ENCODE measurements around the gene CCT2.

Gene CCT2

DNA sequence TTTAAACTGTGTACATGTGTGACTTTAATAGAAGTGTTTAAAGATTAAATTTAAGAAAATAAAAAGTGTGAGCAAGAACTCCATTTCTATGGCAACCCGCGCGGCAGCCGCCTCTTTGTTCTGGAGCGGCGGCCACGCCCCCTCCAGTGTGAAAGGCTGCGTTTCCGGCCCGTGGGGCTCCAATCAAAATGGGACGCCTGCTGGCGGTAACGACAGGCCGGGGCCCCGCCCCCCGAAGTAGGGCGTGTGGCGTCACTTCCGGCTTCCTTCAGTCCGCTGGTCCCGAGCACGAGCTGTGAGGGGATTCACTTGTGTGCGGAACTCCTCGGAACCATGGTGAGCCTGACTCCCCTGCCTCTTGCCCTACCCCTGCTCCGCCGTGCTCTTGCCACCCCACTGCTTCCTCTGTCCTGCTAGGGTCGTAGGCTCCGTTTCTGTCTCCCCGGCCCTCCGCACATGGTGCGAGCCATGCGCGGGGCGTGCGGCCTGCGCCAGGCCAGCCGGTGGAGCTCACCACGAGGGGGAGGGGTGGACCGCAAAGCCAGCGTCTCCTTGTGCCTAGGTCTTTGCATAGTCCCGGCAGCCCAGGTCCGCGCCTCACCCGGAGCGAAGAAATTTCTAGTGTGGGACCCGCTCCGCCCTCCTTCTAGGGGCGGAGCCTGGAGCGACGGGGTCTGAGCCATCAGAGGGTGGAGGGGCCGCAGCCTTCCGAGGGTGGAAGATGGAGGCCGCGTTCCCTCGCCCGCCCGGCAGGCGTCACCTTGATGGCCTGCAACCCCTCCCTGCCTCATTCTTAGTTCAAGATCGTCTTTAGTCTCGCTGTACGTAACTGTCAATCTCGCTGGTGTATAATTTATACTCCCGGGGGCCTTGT is at the start of gene CCT2:
TSS of gene CCT2 (plus strand) at position 271 of the 874 bp plus-strand sequence. CDS start at position 334, 63 bp downstream.
- peak; percentile 82 for DNase-seq

DNA sequence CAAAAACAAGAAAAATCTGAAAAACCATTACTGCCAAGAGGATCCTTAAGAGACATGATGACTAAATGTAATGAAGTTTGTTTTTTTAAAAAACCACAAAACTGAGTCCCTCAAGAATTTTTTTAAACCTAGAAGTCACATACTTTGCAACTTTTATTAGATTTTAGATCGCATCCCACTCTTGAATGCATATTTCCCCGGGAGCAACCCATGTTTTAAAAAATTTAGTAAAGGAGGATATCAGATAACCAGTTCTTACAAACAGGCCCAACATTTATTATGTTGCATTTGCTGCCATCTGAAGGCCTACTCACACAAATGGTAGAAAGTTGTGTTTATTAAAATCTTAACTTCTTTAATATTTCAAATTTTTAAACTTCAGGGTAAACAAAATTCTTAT is 44.3 kb upstream of the CCT2 start:
- no peak for DNase-seq

GRCh38 chr12:69544087-69544486 is 41.2 kb upstream of the CCT2 start:
- no peak for DNase-seq

- DNase-seq, result no peak
Observed at GRCh38 chr12:69545081-69545480, 40.2 kb upstream of the CCT2 start.

DNA sequence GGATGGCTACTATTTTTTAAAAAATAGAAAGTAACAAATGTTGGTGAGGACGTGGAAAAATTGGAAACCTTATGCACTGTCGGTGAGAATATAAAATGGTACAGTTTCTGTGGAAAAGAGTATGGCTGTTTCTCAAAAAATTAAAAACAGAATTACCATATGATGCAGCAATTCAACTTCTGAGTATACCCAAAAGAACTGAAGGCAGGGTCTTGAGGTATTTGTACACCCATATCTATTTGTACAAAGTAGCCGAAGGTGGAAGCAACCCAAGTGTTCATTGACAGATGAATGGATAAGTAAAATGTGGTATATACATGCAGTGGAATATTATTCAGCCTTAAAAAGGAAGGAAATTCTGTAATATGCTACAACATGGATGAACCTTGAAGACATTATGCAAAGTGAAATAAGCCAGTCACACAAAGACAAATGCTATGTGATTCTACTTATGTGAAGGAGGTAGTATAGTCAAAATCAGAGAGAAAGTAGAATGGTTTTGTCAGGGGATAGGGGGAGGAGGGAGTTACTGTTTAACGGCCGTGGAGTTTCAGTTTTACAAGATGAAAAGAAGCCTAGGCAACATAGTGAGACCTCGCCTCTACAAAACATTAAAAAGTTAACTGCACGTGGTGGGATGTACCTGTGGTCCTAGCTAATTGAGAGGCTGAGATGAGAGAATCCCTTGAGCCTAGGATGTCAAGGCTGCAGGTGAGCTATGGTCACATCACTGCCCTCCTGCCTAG is 38.4 kb upstream of the CCT2 start:
- DNase-seq, result no peak

DNA sequence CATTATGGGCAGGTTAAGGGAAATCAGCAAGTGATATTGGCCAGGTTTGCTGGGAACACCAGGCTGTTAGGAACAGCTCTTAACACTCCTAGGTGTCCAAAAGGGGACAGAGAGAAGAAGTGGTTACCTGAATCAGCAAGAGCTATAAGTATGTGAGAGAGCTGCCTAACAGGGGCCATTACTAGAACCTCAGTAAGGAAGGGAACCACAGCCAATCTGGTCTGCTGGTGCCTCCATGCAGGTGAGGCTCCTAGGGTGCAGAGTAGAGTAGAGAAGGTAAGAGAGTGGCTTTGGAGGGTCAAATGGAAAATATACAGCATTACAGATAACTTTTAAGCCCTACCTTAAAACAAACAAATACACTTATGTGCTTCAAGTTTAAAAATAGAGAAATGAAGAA is 36.6 kb upstream of the CCT2 start:
- no peak for DNase-seq

DNA sequence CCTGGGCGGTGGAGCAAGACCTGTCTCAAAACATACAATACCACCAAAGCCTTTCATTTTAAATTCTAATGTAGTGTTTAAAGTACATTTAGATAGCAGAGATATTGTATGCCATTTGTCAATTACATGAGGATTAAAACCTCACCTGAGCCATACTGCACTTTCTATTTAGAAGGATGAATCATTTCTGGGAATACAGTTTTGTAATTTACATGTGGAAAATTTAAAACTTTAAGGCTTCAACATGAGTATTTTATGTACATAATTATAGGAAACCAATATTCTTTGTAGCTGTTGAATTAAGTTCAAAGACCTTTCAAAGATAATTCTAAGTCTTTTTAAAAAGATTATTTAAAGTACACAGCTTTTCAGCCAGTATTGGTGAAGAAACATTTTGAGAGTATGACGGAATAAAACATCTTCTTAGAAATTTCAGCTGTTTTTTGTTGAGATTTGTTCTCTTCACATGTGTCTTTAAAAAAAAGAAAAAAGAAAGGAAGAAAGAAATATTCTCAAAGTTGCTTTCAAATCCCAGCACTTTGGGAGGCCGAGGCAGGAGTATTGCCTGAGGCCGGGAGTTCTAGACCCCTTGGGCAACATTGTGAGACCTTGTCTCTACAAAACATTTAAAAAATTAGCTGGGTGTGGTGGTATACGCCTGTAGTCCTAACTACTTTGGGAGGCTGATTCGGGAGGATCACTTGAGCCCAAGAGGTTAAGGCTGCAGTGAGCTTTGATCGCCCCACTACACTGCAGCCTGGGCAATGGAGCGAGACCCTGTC is 34.5 kb upstream of the CCT2 start:
- no peak for DNase-seq

GRCh38 chr12:69553628-69554248 is 31.5 kb upstream of the CCT2 start:
- no peak for DNase-seq

- DNase-seq, result no peak
Observed at GRCh38 chr12:69555461-69555860, 29.8 kb upstream of the CCT2 start.

- DNase-seq, result no peak
Observed at GRCh38 chr12:69556383-69556782, 28.9 kb upstream of the CCT2 start.

GRCh38 chr12:69563166-69563762 is 22.0 kb upstream of the CCT2 start:
- no peak for DNase-seq

GRCh38 chr12:69566603-69567002 is 18.7 kb upstream of the CCT2 start:
- no peak for DNase-seq

DNA sequence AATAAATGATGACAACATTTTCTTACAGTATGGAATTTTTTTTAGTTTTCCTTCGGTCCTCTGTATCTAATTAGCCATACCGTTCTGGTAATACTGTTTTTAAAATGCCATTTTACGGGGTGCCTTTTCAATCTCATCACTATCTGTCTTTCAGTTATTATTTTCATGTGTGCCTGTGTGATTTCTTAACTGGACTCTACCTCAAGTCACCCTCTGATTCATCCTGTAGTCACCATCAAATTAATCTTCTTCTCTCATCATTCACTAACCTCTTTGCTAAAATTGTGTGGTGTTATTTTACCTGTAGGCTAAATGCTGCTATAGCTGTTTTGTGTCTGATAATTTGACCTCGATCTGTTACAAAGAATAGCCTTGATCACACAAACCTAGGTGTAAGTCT is 16.0 kb upstream of the CCT2 start:
- no peak for DNase-seq

- no peak for DNase-seq
Observed at GRCh38 chr12:69570000-69570516, 15.2 kb upstream of the CCT2 start.

DNA sequence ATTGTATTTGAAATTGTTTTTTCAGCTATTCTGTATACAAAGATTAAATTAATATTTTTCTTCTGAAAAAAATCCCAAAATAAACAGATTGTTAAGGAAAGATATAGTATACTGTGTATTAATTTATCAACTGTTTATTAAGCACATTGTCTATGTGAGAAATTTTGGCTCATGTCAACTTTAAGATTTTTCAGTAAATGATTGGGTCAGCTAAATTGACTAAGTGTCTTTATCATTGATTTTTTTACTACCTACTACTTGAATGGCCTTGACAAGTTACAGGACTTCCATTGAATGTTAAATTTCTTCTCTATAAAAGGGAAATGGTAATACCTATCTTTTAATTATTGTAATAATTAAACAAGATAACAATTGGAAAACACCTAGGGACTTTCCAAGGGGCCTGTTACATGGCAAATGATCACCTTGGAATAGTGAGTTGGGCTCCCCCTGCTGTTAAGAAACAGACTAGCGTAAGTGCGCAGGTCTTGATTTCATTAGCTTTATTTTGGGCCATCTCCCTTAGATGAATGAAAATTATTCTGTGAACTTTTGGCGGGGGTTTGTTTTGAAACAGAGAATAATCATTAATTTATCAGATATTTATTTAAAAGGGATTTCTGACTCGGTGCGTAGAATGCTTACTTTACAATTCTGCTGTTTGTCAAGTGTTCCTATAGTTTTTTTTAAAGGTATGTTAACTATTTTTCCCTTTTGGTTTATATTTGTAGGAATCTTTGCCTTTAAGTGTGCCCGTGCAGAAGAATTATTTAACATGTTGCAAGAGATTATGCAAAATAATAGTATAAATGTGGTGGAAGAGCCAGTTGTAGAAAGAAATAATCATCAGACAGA is 14.5 kb upstream of the CCT2 start:
- peak; percentile 36 for DNase-seq

DNA sequence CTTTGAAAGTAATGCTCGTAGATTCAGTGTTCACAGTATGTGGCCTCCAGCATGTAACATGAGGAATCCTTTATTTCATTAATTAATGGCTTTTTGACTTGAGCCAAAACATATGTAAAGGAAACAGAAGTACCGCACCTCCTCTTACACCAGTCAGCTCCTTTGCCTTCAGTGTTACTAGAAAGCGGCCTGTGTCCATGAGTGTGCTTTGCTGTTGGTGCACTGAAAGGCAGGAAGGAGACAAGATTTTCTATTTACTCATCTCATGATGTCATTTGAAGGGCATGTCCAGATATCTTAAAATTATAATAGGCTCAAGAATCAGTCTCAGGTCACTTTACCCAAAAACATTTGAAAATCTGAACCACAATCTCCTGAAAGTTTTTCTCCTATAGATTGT is 9.9 kb upstream of the CCT2 start:
- no peak for DNase-seq

GRCh38 chr12:69578283-69578682 is 7.0 kb upstream of the CCT2 start:
- DNase-seq, result no peak

GRCh38 chr12:69579029-69579428 is 6.2 kb upstream of the CCT2 start:
- DNase-seq, result no peak

DNA sequence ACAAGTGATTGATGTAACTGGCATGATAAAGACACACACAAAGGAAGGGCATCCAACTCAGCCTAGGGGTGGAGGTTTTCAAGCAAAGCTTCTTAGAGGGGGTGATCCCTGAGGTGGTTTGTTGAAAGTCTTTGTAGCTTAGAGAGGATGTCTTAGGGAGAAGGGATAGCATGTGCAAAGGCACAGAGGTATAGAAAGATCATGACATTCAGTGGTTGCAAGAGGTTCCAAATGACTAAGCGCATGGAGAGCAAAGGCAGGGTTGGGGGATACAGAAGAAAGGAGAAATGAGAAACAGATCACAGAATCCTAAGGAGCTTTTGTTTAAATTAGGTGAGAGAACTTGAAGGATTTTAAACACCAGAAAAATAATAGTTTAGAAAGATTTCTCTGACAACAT is 5.2 kb upstream of the CCT2 start:
- DNase-seq, result no peak

DNA sequence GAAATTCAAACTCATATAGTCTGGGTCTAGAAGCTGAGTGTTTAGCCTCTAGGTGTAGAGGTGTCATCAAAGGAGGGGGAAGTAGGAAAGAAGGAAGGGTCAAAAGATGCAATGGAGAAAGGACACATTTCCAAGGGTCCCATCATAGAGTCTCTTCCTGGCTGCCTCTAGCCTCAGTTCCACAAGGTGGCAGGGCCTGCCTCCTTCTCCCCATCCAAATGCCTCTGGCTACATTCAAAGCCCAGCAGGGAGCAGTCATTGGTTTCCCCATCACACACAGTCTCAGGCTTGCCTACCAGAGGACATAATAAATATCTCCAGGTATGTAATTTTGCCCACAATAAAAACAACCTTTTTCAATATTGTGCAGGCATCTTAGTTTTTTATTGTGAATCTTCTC is 2.1 kb upstream of the CCT2 start:
- no peak for DNase-seq

DNA sequence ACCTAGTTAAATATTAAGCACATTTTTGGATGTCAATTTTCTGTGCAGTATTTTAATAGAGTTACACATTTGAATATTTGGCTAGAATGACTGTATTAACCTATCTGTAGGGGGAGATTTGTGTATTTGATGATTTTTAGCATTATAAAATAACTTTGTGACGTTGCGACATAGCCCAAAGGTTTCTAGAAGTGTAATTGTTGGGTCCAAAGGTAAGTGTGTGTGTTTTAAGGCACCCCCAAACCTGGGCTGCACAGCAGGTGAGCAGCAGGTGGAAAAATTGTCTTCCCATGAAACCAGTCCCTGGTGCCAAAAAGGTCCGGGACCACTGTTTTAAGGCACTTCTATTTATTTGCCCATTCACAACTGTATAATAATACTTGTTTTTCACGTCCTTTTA is 3.3 kb downstream of the CCT2 start:
- no peak for DNase-seq

Data from NCI-H1417 treated with DMSO at 0.1 percent for 48 hours (cell line).